ENCODE data around the gene GRIN3B. TPM values are rescaled to one million over a fixed set of nuclear protein-coding genes. Genes with fewer than 3 reads are reported as not detected.
A peak's percentile ranks its signal among the peaks of the same experiment; 100 is the strongest.

Gene GRIN3B
- total and polyA plus RNA-seq, 5 donors from 2014 or later: not detected

GRCh38 chr19:962683-963400 lies 37.4 kb upstream of the GRIN3B start:
- Mint-ChIP-seq H3K4me1 (peaks cover 0 to 5% (median 2%) of the 10 kb centered on the region in 4 donors), H3K4me3 (no peak overlapping the region), H3K36me3 (peaks cover 4% of the 10 kb centered on the region), H3K27me3 (no peaks in the 10 kb centered on the region), H3K27ac (peak overlapping the region in 1 of 3 donors; percentile 46), H3K9me3 (no peaks in the 10 kb centered on the region)
- Histone ChIP-seq H3K4me3 (ENCODE audit: low read depth, low read length) (no peak overlapping the region), H3K4me1 (ENCODE audit: control insufficient read depth, insufficient read depth, low read length, poor library complexity, severe bottlenecking) (peaks cover 3% of the 10 kb centered on the region), H3K27me3 (ENCODE audit: control insufficient read depth, insufficient read depth, low read length) (no peaks in the 10 kb centered on the region), H3K27ac (ENCODE audit: insufficient read depth, low read length, poor library complexity, severe bottlenecking) (no peak overlapping the region), H3K36me3 (ENCODE audit: control insufficient read depth, insufficient read depth, low read length) (peaks cover 2% of the 10 kb centered on the region), H3K9me3 (ENCODE audit: control insufficient read depth in 2 of 2, low read length in 2 of 2) (no peaks in the 10 kb centered on the region)
- ATAC-seq (ENCODE audit: low read depth in 2 of 2) (no peak), DNase-seq (no peak)

DNA sequence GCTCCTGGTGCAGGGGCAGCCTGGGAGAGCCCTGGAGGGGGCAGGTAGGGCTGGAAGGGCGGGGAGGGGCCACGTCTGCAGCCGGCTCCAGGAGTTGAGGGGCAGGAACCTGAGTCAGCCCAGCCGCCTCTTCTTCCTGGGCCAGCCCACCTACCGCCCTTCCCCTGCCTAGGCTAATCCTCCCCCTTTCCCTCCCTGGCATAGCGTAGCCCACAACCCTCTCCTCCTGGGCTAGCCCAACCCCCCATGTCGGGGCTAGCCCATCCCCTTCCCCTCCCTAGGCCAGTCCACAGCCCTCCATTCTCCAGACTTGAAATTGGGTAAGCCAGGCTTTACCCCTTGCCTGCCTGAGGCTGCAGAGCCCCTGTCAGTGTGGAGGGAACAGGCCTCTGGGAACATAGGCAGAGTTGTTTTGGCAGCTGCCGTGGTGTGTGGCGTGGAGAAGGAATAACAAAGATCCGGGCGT lies 36.7 kb upstream of the GRIN3B start:
- peaks cover 6% of the 10 kb centered on the region for H3K36me3 ChIP-seq (ENCODE audit: control insufficient read depth, insufficient read depth, low read length)

DNA sequence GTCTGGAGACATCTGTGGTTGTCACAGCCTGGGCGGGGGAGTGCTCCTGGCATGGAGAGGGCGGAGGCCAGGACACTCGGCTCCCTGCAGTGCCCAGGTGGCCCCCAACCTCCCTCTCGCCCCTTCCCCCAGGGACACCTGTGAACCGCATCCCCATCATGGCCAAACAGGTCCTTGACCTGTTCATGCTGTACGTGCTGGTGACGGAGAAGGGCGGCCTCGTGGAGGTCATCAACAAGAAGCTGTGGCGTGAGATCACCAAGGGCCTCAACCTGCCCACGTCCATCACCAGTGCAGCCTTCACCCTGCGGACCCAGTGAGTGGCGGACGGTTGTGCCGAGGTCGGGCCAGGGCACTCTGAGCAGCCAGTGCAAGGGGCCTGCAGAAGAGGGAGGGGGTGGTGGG lies 36.1 kb upstream of the GRIN3B start:
- no peak overlapping the region for H3K4me3 Mint-ChIP-seq
- no peaks in the 10 kb centered on the region for H3K27me3 Mint-ChIP-seq
- Histone ChIP-seq H3K27ac (ENCODE audit: insufficient read depth, low read length, poor library complexity, severe bottlenecking) (no peak overlapping the region), H3K27me3 (ENCODE audit: control insufficient read depth, insufficient read depth, low read length) (no peaks in the 10 kb centered on the region), H3K4me3 (ENCODE audit: low read depth, low read length) (no peak overlapping the region), H3K4me1 (ENCODE audit: control insufficient read depth, insufficient read depth, low read length, poor library complexity, severe bottlenecking) (peaks cover 3% of the 10 kb centered on the region), H3K9me3 (ENCODE audit: control insufficient read depth in 2 of 2, low read length in 2 of 2) (no peaks in the 10 kb centered on the region), H3K36me3 (ENCODE audit: control insufficient read depth, insufficient read depth, low read length) (peaks cover 12% of the 10 kb centered on the region)
- peaks cover 0 to 5% (median 2%) of the 10 kb centered on the region in 4 donors for H3K4me1 Mint-ChIP-seq
- H3K36me3 Mint-ChIP-seq: peaks cover 4% of the 10 kb centered on the region
- ATAC-seq (ENCODE audit: low read depth in 2 of 2) (no peak), DNase-seq (no peak)
- H3K27ac Mint-ChIP-seq: no peak overlapping the region
- no peaks in the 10 kb centered on the region for H3K9me3 Mint-ChIP-seq

More for the DNA sequence above, 36.7 kb upstream of the GRIN3B start:
- Histone ChIP-seq H3K4me1 (ENCODE audit: control insufficient read depth, insufficient read depth, low read length, poor library complexity, severe bottlenecking) (peaks cover 3% of the 10 kb centered on the region), H3K27ac (ENCODE audit: insufficient read depth, low read length, poor library complexity, severe bottlenecking) (no peak overlapping the region), H3K4me3 (ENCODE audit: low read depth, low read length) (no peak overlapping the region), H3K27me3 (ENCODE audit: control insufficient read depth, insufficient read depth, low read length) (no peaks in the 10 kb centered on the region), H3K9me3 (ENCODE audit: control insufficient read depth in 2 of 2, low read length in 2 of 2) (no peaks in the 10 kb centered on the region)
- no peak overlapping the region for H3K4me3 Mint-ChIP-seq
- no peak overlapping the region for H3K27ac Mint-ChIP-seq
- H3K36me3 Mint-ChIP-seq: peaks cover 4% of the 10 kb centered on the region
- no peaks in the 10 kb centered on the region for H3K9me3 Mint-ChIP-seq
- no peak for ATAC-seq (ENCODE audit: low read depth in 2 of 2)
- peaks cover 0 to 5% (median 2%) of the 10 kb centered on the region in 4 donors for H3K4me1 Mint-ChIP-seq
- DNase-seq: no peak
- no peaks in the 10 kb centered on the region for H3K27me3 Mint-ChIP-seq

DNA sequence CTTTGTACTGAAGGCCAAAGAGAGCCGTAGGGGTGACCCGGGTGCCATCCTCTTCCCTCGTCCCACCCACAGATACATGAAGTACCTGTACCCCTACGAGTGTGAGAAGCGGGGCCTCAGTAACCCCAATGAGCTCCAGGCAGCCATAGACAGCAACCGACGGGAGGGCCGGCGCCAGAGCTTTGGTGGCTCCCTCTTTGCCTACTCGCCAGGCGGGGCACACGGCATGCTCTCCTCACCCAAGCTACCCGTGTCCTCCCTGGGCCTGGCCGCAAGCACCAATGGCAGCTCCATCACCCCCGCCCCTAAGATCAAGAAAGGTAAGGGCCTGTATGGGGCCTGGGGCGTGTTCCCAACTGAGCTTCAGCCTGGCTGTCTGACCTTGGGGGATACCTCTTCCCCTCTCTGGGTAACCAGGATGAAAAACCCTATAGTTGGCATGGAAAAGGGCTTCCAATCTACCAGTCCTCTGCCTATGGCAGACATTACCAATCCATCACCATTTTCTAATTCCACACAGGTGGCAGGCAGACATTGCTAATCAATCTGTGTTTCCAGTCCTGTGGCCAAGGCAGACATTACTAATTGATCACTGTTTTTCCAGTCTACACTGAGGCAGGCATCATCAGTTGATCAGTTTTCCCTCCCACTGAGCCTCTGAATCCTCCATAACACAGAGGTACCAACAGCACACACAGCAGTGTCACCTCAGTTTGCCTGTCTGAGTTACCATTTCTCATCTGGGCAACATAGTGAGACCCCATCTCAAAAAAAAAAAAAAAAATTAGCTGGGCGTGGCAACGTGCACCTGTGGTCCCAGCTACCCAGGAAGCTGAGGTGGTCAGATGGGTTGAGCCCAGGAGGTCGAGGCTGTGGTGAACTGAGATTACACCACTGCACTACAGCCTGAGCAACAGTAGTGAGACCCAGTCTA lies 35.2 kb upstream of the GRIN3B start:
- H3K4me1 ChIP-seq (ENCODE audit: control insufficient read depth, insufficient read depth, low read length, poor library complexity, severe bottlenecking): peaks cover 3% of the 10 kb centered on the region
- peak in 1 of 3 donors; percentile 32 for DNase-seq
- H3K4me3 Mint-ChIP-seq: no peak overlapping the region
- H3K4me3 ChIP-seq (ENCODE audit: low read depth, low read length): no peak overlapping the region
- H3K36me3 ChIP-seq (ENCODE audit: control insufficient read depth, insufficient read depth, low read length): peaks cover 13% of the 10 kb centered on the region
- H3K27ac Mint-ChIP-seq: no peak overlapping the region
- no peaks in the 10 kb centered on the region for H3K27me3 Mint-ChIP-seq
- H3K9me3 ChIP-seq (ENCODE audit: control insufficient read depth in 2 of 2, low read length in 2 of 2): no peaks in the 10 kb centered on the region
- no peaks in the 10 kb centered on the region for H3K9me3 Mint-ChIP-seq
- H3K27ac ChIP-seq (ENCODE audit: insufficient read depth, low read length, poor library complexity, severe bottlenecking): no peak overlapping the region
- no peak for ATAC-seq (ENCODE audit: low read depth in 2 of 2)
- H3K36me3 Mint-ChIP-seq: peaks cover 4% of the 10 kb centered on the region
- H3K4me1 Mint-ChIP-seq: peaks cover 0 to 5% (median 2%) of the 10 kb centered on the region in 4 donors
- no peaks in the 10 kb centered on the region for H3K27me3 ChIP-seq (ENCODE audit: control insufficient read depth, insufficient read depth, low read length)

DNA sequence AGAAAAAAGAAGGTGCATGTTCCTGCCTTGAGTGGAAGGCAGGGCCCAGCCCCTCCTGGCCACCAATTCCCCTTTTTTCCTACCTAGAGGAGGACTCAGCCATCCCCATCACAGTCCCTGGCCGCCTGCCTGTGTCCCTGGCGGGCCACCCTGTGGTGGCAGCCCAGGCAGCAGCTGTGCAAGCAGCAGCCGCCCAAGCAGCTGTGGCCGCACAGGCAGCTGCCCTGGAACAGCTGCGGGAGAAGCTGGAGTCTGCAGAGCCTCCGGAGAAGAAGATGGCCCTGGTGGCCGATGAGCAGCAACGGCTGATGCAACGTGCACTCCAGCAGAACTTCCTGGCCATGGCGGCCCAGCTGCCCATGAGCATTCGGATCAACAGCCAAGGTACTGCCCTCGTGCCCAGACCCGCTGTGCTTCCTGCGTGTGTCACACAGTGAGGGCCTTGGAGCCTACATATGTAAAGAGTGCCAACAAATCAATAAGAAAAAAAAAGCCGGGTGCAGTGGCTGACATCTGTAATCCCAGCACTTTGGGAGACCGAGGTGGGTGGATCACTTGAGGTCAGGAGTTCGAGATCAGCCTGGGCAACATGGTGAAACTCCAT lies 33.6 kb upstream of the GRIN3B start:
- Mint-ChIP-seq H3K9me3 (peaks cover 0 to 5% (median 0%) of the 10 kb centered on the region in 7 donors), H3K36me3 (peaks cover 10% of the 10 kb centered on the region), H3K4me1 (peaks cover 0 to 5% (median 2%) of the 10 kb centered on the region in 4 donors), H3K27ac (no peak overlapping the region), H3K27me3 (no peaks in the 10 kb centered on the region), H3K4me3 (no peak overlapping the region)
- DNase-seq (no peak), ATAC-seq (ENCODE audit: low read depth in 2 of 2) (no peak)
- Histone ChIP-seq H3K4me1 (ENCODE audit: control insufficient read depth, insufficient read depth, low read length, poor library complexity, severe bottlenecking) (peaks cover 3% of the 10 kb centered on the region), H3K9me3 (ENCODE audit: control insufficient read depth in 2 of 2, low read length in 2 of 2) (peaks cover 5 to 7% of the 10 kb centered on the region in 2 experiments), H3K27ac (ENCODE audit: insufficient read depth, low read length, poor library complexity, severe bottlenecking) (no peak overlapping the region), H3K4me3 (ENCODE audit: low read depth, low read length) (no peak overlapping the region), H3K36me3 (ENCODE audit: control insufficient read depth, insufficient read depth, low read length) (peaks cover 23% of the 10 kb centered on the region), H3K27me3 (ENCODE audit: control insufficient read depth, insufficient read depth, low read length) (no peaks in the 10 kb centered on the region)

DNA sequence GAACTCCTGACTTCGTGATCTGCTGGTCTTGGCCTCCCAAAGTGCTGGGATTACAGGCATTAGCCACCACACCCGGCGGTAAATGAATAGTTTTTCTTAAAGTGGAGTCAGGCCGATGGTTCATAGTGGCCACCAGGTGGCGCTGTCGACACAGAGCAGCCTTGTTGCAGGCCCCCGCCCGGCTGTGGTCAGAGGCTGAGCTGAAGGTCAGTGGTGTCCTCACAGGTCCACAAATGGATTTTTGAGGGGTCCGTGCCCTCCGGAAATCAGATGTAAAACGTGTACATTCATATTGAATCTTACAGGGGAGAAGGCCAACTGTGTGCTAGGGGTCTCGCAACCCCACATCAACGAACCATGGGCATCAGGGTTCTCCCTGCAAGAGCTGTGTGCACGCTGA lies 29.5 kb upstream of the GRIN3B start:
- Mint-ChIP-seq H3K27ac (peak overlapping the region in 1 of 3 donors; percentile 89), H3K4me3 (no peak overlapping the region), H3K36me3 (peaks cover 12% of the 10 kb centered on the region), H3K4me1 (no peaks in the 10 kb centered on the region), H3K27me3 (no peaks in the 10 kb centered on the region), H3K9me3 (peaks cover 0 to 5% (median 3%) of the 10 kb centered on the region in 7 donors)
- H3K9me3 ChIP-seq (ENCODE audit: control insufficient read depth in 2 of 2, low read length in 2 of 2): peaks cover 5 to 7% of the 10 kb centered on the region in 2 experiments
- no peak overlapping the region for H3K27ac ChIP-seq (ENCODE audit: insufficient read depth, low read length, poor library complexity, severe bottlenecking)
- no peak overlapping the region for H3K4me3 ChIP-seq (ENCODE audit: low read depth, low read length)
- H3K4me1 ChIP-seq (ENCODE audit: control insufficient read depth, insufficient read depth, low read length, poor library complexity, severe bottlenecking): no peaks in the 10 kb centered on the region
- DNase-seq (no peak), ATAC-seq (ENCODE audit: low read depth in 2 of 2) (no peak)
- H3K27me3 ChIP-seq (ENCODE audit: control insufficient read depth, insufficient read depth, low read length): no peaks in the 10 kb centered on the region
- H3K36me3 ChIP-seq (ENCODE audit: control insufficient read depth, insufficient read depth, low read length): peaks cover 21% of the 10 kb centered on the region

DNA sequence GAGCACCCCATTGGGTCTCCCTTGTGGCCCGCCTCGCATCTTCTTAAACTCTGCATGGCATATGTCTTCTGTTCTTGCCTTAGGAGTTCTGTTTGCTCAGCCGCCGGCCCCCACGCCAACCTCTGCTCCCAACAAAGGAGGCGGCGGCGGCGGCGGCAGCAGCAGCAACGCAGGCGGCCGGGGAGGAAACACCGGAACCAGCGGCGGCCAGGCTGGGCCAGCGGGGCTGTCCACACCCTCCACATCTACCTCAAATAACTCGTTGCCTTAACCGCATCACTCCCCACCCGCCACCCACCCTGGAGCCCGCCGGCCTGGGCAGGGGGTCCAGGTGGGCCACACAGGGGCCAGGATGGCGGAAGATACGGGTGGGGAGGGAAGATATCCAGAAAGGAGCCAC lies 28.4 kb upstream of the GRIN3B start:
- Mint-ChIP-seq H3K4me1 (no peaks in the 10 kb centered on the region), H3K9me3 (peaks cover 0 to 5% (median 3%) of the 10 kb centered on the region in 7 donors), H3K36me3 (peaks cover 12% of the 10 kb centered on the region), H3K27ac (no peak overlapping the region), H3K4me3 (no peak overlapping the region), H3K27me3 (no peaks in the 10 kb centered on the region)
- Histone ChIP-seq H3K36me3 (ENCODE audit: control insufficient read depth, insufficient read depth, low read length) (peaks cover 21% of the 10 kb centered on the region), H3K27ac (ENCODE audit: insufficient read depth, low read length, poor library complexity, severe bottlenecking) (no peak overlapping the region), H3K4me1 (ENCODE audit: control insufficient read depth, insufficient read depth, low read length, poor library complexity, severe bottlenecking) (no peaks in the 10 kb centered on the region), H3K9me3 (ENCODE audit: control insufficient read depth in 2 of 2, low read length in 2 of 2) (peaks cover 5 to 7% of the 10 kb centered on the region in 2 experiments), H3K4me3 (ENCODE audit: low read depth, low read length) (no peak overlapping the region), H3K27me3 (ENCODE audit: control insufficient read depth, insufficient read depth, low read length) (no peaks in the 10 kb centered on the region)
- no peak for DNase-seq
- ATAC-seq (ENCODE audit: low read depth in 2 of 2): no peak
